NCI-H1694 treated with DMSO at 0.1 percent for 48 hours (cell line): ENCODE data around the gene TCF15.
"Not testable (repeated sequence)": the region's sequence is repeated elsewhere in the genome, so short reads cannot be mapped to it uniquely, and the experiment has no call there.

Experiments
- DNase-seq: peaks from one replicate; lab custom pipeline; 2025; lab: John Stamatoyannopoulos, UW

TCF15 gene

DNA sequence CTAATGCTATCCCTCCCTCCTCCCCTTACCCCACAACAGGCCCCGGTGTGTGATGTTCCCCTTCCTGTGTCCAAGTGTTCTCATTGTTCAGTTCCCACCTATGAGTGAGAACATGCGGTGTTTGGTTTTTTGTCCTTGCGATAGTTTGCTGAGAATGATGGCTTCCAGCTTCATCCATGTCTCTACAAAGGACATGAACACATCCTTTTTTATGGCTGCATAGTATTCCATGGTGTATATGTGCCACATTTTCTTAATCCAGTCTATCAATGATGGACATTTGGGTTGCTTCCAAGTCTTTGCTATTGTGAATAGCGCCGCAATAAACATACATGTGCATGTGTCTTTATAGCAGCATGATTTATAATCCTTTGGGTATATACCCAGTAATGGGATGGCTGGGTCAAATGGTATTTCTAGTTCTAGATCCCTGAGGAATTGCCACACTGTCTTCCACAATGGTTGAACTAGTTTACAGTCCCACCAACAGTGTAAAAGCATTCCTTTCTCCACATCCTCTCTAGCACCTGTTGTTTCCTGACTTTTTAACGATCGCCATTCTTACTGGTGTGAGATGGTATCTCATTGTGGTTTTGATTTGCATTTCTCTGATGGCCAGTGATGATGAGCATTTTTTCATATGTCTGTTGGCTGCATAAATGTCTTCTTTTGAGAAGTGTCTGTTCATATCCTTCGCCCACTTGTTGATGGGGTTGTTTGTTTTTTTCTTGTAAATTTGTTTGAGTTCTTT lies 31.0 kb downstream of the TCF15 start:
- DNase-seq, result not testable (repeated sequence)

DNA sequence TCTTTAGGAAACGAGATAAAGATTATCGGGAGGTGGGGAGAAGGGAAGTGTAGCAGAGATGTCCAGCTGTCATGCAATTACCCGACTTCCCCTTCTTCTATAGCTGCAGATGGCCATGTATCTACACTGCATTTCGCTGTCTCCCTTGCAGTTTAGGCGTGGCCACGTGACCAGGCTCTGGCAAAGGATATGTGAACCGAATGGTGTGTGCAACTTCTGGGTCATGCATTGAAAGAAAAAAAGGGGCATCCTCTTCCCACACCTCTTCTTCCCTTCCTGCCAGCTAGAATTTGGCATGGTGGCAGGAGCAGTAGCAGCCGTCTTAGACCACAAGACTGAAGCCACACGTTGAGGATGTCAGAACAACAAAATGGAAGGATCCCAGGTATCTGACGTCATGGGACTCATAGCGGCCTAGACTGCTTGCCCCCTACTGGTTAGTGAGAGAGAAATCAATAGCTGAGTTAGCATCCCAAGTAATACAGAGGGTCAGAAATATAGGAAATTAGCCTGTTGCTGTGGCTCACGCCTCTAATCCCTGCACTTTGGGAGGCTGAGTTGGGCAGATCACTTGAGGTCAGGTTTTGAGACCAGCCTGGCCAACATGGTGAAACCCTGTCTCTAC lies 32.8 kb downstream of the TCF15 start:
- peak; percentile 24 for DNase-seq

DNA sequence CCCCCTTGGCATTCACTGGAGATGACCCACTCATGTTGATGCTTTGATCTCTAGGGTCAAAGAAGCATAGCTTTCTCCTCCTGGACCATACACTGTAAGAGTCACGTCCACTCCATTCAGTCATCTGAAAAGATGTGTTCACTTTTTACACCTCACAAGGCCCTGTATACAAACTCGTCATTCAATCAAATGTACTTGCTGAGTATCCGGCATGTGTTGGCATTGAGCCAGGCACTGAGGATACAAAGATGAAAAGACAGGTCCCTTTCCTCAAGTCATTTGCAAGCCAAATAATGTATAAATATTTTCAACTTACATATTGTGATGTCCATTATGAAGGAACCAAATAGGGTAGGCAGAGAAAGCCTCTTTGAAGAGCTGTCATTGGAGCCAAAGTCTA lies 34.0 kb downstream of the TCF15 start:
- no peak for DNase-seq

DNA sequence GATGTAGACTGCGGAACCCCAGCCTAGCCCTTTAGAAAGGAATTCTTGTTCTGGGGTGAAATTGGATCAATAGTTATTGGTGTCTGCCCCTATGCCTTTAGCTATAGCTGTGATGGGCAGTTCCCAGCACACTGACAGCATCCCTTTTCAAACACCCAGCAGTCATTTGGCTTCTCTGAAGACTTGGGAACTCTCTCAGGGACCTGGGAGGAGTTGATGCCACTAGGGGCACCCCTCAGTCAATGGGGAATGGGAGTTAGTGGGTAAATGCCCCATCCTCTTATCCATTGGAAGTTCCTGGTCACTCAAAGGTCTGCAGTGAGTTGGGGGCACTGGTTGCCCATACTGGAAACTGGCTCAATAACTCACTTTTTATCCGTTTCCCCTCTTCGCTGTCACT lies 34.9 kb downstream of the TCF15 start:
- no peak for DNase-seq

GRCh38 chr20:574297-574942 lies 35.7 kb downstream of the TCF15 start:
- peak; percentile 66 for DNase-seq

- no peak for DNase-seq
Observed at GRCh38 chr20:573414-574296, 36.5 kb downstream of the TCF15 start.

DNA sequence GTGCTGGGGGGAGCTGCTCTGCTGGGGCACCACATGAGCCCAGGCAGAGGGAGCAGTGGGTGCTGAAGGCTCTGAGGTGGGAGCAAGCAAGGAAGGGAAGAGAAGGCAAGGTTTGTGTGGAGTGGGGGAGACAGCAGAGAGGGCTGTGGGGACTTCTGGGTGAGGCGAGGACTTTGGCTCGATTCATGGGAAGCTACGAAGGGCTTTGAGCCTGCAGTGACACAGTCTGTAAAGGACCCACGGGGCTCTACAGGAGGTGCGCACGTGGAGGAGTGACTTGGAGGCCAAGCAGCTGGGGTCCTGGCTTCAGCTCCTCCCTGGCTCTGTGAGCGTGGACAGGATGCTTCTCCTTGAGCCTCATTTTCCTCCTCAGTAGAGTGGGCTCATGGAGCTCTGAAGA lies 37.4 kb downstream of the TCF15 start:
- no peak for DNase-seq

GRCh38 chr20:571754-572441 lies 38.2 kb downstream of the TCF15 start:
- DNase-seq, result peak; percentile 15

- peak; percentile 35 for DNase-seq
Observed at GRCh38 chr20:568673-569415, 41.3 kb downstream of the TCF15 start.

- DNase-seq, result no peak
Observed at GRCh38 chr20:568097-568652, 41.9 kb downstream of the TCF15 start.

DNA sequence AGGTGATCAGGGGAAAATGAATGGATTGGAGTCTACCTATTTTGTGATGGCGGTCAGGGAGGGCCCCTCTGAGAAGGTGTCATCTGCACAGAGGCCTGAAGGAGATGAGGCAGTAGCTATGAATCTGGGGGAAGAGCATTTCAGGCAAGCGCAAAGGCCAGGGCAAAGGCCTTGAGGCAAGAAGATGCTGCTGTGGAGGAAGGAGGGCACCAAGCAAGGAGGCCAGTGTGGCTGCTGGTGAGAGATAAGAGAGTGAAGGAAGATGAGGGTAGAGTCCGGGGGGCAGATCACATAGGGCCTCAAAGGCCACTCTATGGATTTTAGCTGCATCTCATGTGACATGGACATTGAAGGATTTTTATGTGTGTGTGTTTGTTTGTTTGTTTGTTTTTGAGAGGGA lies 45.9 kb downstream of the TCF15 start:
- no peak for DNase-seq

- no peak for DNase-seq
Observed at GRCh38 chr20:563187-563586, 46.9 kb downstream of the TCF15 start.

GRCh38 chr20:562232-562897 lies 47.7 kb downstream of the TCF15 start:
- DNase-seq, result no peak

DNA sequence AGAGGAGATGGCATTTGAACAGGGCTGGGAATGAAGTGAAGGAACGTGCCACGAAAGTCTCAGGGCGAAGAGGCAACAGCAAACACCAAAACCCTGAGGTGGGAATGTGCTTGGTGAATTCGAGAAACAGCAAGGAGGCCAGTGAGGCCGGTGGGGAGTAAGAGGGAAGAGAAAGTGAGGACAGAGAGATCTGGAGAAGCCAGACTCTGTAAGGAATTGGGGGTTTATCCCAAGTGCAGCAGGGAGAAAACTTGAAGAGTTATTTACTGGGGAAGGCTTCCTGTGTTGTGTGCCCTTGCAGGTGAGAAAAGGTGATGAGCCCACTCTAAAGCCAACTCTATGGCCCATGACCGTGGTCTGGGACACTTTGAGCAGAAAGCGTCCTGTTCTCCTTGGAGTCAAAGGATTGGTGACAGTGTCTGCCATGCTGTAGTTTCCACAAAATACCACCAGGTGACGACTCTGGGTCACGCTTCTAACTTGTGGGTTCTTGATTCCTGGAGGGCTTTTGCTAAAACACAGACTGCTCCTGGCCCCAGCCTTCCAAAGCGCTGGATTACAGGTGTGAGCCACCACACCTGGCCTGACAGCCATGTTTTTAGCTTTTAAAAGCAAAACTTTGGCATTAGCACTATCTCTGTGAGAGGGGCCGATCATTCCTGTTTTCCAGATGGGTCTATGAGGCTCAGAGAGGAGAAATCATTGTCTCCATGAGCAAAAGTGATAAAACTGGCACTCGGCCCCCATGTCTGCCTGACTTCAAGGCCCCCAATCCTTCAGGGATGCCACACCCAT lies 48.5 kb downstream of the TCF15 start:
- DNase-seq, result peak; percentile 58

DNA sequence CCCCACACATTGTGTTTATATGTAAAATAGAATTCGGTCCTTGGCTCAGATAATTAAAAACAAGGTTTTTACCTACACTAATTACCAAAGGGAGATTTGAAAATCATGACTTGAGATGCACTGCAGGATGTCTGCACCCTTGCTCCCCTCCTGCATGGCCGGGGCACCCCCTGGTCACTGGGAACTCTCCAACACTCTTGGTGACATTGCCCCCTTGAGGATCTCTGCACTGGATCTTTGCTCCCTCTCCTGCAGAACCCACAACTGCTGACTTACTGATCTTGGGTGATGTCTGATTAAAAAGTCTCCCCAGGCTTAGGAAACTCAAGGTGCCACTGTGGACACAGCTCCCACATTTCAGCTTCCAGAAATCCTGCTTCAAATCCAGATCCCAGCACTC lies 49.4 kb downstream of the TCF15 start:
- no peak for DNase-seq

DNA sequence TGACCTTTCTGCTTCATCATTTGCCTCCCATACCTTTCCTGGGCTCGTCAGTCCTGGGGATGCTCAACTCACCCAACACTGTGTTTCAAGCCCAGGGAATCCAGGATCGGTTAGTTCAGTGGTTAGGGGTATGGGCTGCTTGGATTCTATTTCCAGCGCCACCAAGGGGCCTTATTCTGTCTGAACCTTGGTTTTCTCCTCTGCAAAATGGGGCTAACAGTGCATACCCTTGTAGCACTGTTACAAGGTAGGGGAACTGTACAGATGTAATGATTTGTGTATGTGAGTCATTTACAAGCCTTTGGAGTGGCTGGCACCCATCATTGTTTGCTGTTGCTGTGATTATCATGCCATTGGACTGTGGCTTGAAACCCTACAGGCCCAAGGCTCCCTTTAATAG lies 52.0 kb downstream of the TCF15 start:
- no peak for DNase-seq

DNA sequence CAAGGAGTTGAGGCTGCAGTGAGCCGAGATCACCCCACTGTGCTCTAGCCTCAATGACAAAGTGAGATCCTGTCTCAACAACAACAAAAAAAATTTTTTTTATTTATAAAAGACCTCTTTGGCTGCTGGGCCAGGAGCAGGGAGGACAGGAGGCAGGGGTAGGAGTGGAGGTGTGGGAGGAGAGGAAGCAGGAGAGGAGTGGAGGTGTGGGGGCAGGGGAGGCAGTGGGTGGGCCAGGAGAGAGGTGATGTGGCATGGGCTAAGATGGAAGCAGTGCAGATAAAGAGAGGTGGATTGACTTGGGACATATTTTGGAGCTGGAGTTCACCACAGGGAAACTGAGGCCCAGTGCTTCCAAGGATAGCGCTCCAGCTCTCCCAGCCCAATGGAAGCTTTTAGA lies 53.1 kb downstream of the TCF15 start:
- no peak for DNase-seq

- DNase-seq, result no peak
Observed at GRCh38 chr20:555976-556385, 54.1 kb downstream of the TCF15 start.
